Spleen (tissue), 11 donors: Measurements from ENCODE around the gene TFPI. TPM values are rescaled to one million over a fixed set of nuclear protein-coding genes. Genes with fewer than 3 reads are reported as not detected.

ENCODE experiments used
- DNase-seq: peaks from one replicate; pipeline ENCODE4 v3.0.0-alpha.2; 2020
- H3K27ac ChIP-seq, 8 donors: fragments of 200-600 bp; sonication (generic) in 7 of 8; 1 replicate in 4 of 8; 2 replicates in 4 of 8; pipeline versions ENCODE4 v1.5.0 to v1.8.0; 2016 to 2021; ENCODE audit warnings: inconsistent platforms in 4 of 8, mild to moderate bottlenecking in 4 of 8, moderate library complexity in 1 of 8
- H3K27me3 ChIP-seq, 7 donors: fragments of 200-600 bp; sonication (generic) in 6 of 7; replicated peaks in 1 of 7; 1 replicate in 4 of 7; 2 replicates in 3 of 7; pipeline versions ENCODE4 v1.5.0 to v1.8.0; 2016 to 2021; ENCODE audit warnings: inconsistent platforms in 3 of 7, mild to moderate bottlenecking in 1 of 7
- H3K36me3 ChIP-seq, 6 donors: fragments of 200-600 bp; sonication (generic) in 5 of 6; 1 replicate in 4 of 6; 2 replicates in 2 of 6; pipeline versions ENCODE4 v1.5.0 to v1.8.0; 2016 to 2021; ENCODE audit warnings: inconsistent platforms in 2 of 6
- H3K4me1 ChIP-seq, 6 donors: fragments of 200-600 bp; sonication (generic) in 5 of 6; 1 replicate in 3 of 6; 2 replicates in 3 of 6; pipeline versions ENCODE4 v1.5.0 to v1.8.0; 2016 to 2021; ENCODE audit warnings: inconsistent platforms in 3 of 6
- H3K4me3 ChIP-seq, 8 donors: fragments of 200-600 bp; sonication (generic) in 7 of 8; 1 replicate in 4 of 8; 2 replicates in 4 of 8; pipeline versions ENCODE4 v1.5.0 to v1.8.0; 2016 to 2021; ENCODE audit warnings: inconsistent platforms in 4 of 8, mild to moderate bottlenecking in 4 of 8, moderate library complexity in 2 of 8
- H3K9me3 ChIP-seq, 8 donors: fragments of 200-600 bp; sonication (generic) in 7 of 8; 1 replicate in 4 of 8; 2 replicates in 4 of 8; pipeline versions ENCODE4 v1.5.0 to v1.8.0; 2016 to 2021; ENCODE audit warnings: inconsistent platforms in 4 of 8
- POLR2A ChIP-seq, 3 donors: fragments of 450-650 bp; IDR thresholded peaks; one replicate each; pipeline ENCODE4 v1.5.1; 2017; ENCODE audit warnings: antibody characterized with exemption in 3 of 3, mild to moderate bottlenecking in 1 of 3
- POLR2AphosphoS5 ChIP-seq, 3 donors: sonication (generic); formaldehyde crosslinking; IDR thresholded peaks; one replicate each; pipeline ENCODE4 v1.5.1; 2017; ENCODE audit warnings: antibody characterized with exemption in 3 of 3
- WGBS, 5 donors: extraction: QIAGEN DNeasy Blood & Tissue Kit in 3 of 5; methylation state at CpG; one replicate each; pipeline versions ENCODE4 v1.1.5 to v1.1.7; 2013 to 2018; 5-methylcytosine and 5-hydroxymethylcytosine counted together
- intact Hi-C: fragments of 100-400 bp; cut with DNase I; formaldehyde crosslinking; loops from one replicate; pipeline ENCODE4 v1.15.0; 2023; ENCODE audit warnings: low total_unique reads
- polyA plus RNA-seq, 3 donors: library from polyadenylated mRNA; stranded (reverse); fragments of 200-250 nt; gene quantifications; one replicate each; pipeline ENCODE4 v1.2.1, GENCODE V29; 2013
- total RNA-seq, 7 donors: library from RNA; depleted of rRNA in 3 of 7; stranded (reverse); fragments of >200 nt in 3 of 7; fragmentation: NEBNext Ultra II Directional in 4 of 7; extraction: Animal tissue kit (Norgen Biotek cat#: 25700) in 4 of 7; gene quantifications; one replicate each; pipeline versions ENCODE4 v1.1.0 to v1.2.1, GENCODE V29; 2016 to 2021
- TF ChIP-seq, protein P1 (sequence below), 11 experiments: fragments of 200-600 bp in 7 of 11; fragments of 450-650 bp in 4 of 11; sonication (generic) in 4 of 11; IDR thresholded peaks in 8 of 11; conservative IDR thresholded peaks in 3 of 11; 1 replicate in 7 of 11; 2 replicates in 4 of 11; pipeline versions ENCODE4 v1.4.0 to v1.8.0; 2016 to 2021; ENCODE audit warnings: antibody characterized with exemption in 11 of 11, inconsistent platforms in 4 of 11, mild to moderate bottlenecking in 1 of 11
- donor health status: healthy with polysubstance abuse.
- donor health status: DM: no; HTN: no; CAD: no; lungs with moderate emphysema.
- donor health status: DM: no; HTN: no; CAD: no.
- donor health status: Bipolar disorder and iron deficiency.
- donor health status: healthy.
- donor health status: DM: no; HTN: no; CAD: no.
- donor health status: DM: yes; HTN: yes; CAD: no.

TFPI gene
- total and polyA plus RNA-seq, 10 donors: 7.4 to 117 (median 44.8) TPM

DNA sequence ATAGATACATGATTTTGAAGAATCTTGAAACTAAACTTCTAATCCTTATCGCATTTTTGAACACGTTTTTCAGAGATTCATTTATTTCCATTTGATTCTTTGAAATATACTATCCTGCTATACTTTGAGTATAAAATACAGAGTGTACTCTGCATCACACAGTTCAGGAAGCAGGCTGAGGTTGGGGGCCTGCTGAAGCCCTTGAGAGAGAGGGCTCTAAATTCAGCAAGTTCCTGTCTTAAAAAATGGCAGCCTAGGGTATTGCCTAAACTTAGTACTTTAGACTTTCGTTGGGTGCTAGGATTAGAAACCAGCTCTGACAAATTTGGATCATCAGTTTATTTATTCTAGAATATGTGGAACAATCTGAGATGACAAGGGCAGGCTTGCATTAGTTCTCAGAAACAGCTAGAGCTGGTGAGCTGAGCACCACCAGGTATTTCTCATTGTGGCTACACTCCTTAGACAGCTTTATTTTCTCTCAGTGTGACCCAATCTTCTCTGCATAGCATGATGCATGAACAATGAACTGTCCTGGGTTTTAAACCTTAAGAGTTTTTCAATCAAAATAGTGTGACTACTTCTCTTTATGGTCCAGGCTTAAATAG, 49.1 kb downstream of the TFPI start:
- no peak for DNase-seq
- H3K36me3 ChIP-seq: no peaks in the 10 kb centered on the region
- TF ChIP-seq, protein P1, sequence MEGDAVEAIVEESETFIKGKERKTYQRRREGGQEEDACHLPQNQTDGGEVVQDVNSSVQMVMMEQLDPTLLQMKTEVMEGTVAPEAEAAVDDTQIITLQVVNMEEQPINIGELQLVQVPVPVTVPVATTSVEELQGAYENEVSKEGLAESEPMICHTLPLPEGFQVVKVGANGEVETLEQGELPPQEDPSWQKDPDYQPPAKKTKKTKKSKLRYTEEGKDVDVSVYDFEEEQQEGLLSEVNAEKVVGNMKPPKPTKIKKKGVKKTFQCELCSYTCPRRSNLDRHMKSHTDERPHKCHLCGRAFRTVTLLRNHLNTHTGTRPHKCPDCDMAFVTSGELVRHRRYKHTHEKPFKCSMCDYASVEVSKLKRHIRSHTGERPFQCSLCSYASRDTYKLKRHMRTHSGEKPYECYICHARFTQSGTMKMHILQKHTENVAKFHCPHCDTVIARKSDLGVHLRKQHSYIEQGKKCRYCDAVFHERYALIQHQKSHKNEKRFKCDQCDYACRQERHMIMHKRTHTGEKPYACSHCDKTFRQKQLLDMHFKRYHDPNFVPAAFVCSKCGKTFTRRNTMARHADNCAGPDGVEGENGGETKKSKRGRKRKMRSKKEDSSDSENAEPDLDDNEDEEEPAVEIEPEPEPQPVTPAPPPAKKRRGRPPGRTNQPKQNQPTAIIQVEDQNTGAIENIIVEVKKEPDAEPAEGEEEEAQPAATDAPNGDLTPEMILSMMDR (IDR thresholded peaks at IDR 0.05 in 8 of 11, conservative IDR thresholded peaks at IDR 0.05 in 3 of 11): no peak
- TF ChIP-seq POLR2AphosphoS5 (IDR thresholded peaks at IDR 0.05): no peak
- no peak for TF ChIP-seq POLR2A (IDR thresholded peaks at IDR 0.05)
- H3K27ac ChIP-seq: peak overlapping the region in 4 of 8 donors; percentile 20 to 41 (median 31)
- WGBS, 5 donors: 34 to 61% (median 50%) methylated on average over 3 of the region's 3 CpGs
- no peaks in the 10 kb centered on the region for H3K27me3 ChIP-seq
- intact Hi-C loops: no loop called here
- peaks cover 0 to 24% (median 0%) of the 10 kb centered on the region in 6 donors for H3K4me1 ChIP-seq
- H3K4me3 ChIP-seq: no peak overlapping the region
- H3K9me3 ChIP-seq: peaks cover 0 to 21% (median 5%) of the 10 kb centered on the region in 8 donors

DNA sequence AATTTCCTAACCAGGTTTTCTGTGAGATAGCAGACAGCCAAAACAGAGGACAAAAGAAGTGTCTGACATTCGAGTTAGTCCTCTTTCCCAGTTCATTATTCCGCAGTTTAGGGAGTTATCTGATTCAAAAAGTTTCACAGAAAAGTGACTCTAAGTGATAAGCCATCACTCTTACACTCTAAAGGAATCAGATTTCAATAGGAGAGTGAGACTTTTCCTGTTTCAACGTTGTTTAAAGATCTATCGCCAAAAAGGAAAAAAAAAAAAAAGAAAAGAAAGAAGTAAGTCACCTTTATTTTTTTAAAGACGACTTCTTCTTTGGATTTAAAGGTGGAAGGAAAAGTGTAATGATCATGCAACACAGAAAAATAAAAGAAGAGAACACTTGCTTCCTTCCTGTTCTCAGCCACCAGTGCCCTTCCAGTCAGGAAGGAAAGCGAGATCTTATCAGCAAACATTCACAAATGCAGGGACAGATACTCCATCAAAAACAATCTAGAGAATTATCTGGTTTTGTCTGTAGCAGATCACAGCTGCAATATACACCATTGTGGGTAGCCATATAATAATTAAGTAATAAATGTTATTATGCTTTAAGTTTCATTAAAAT, 49.8 kb downstream of the TFPI start:
- Histone ChIP-seq H3K36me3 (no peaks in the 10 kb centered on the region), H3K9me3 (peaks cover 0 to 21% (median 5%) of the 10 kb centered on the region in 8 donors), H3K4me1 (peaks cover 0 to 25% (median 0%) of the 10 kb centered on the region in 6 donors), H3K27ac (peak overlapping the region in 6 of 8 donors; percentile 11 to 43 (median 35)), H3K4me3 (no peak overlapping the region), H3K27me3 (no peaks in the 10 kb centered on the region)
- intact Hi-C loops: no loop called here
- WGBS, 5 donors: 6 to 18% (median 9%) methylated on average over 6 of the region's 6 CpGs
- DNase-seq: no peak
- TF ChIP-seq POLR2A (IDR thresholded peaks at IDR 0.05) (no peak), POLR2AphosphoS5 (IDR thresholded peaks at IDR 0.05) (peak in 1 of 3 donors; percentile 28)
- TF ChIP-seq, protein P1 (IDR thresholded peaks at IDR 0.05 in 8 of 11, conservative IDR thresholded peaks at IDR 0.05 in 3 of 11): no peak

DNA sequence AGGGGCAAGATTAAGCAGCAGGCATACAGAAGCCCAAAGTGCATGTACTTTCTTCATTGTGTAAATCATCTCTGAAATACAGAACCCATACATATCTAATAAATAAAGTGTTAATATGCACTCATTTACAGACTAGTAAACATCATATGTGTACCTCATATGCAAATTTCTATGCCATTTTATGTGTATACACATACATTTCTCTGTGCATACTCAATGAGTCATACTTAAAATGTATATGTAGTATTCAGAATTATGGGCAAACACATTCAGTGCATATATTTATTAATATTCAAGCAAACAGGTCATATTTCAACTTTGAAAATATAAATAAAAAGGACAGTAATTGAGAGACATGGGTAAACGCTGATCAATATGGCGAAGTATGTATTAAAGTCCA, 50.5 kb downstream of the TFPI start:
- 66 to 91% (median 72%) methylated on average over 2 of the region's 2 CpGs for WGBS, 5 donors
- H3K4me3 ChIP-seq: no peak overlapping the region
- peaks cover 0 to 17% (median 5%) of the 10 kb centered on the region in 8 donors for H3K9me3 ChIP-seq
- no peak for DNase-seq
- no peaks in the 10 kb centered on the region for H3K27me3 ChIP-seq
- intact Hi-C loops: no loop called here
- H3K4me1 ChIP-seq: peaks cover 0 to 25% (median 0%) of the 10 kb centered on the region in 6 donors
- peak overlapping the region in 5 of 8 donors; percentile 20 to 43 (median 35) for H3K27ac ChIP-seq
- H3K36me3 ChIP-seq: no peaks in the 10 kb centered on the region
- TF ChIP-seq POLR2AphosphoS5 (IDR thresholded peaks at IDR 0.05) (no peak), POLR2A (IDR thresholded peaks at IDR 0.05) (no peak)
- TF ChIP-seq, protein P1 (IDR thresholded peaks at IDR 0.05 in 8 of 11, conservative IDR thresholded peaks at IDR 0.05 in 3 of 11): no peak

DNA sequence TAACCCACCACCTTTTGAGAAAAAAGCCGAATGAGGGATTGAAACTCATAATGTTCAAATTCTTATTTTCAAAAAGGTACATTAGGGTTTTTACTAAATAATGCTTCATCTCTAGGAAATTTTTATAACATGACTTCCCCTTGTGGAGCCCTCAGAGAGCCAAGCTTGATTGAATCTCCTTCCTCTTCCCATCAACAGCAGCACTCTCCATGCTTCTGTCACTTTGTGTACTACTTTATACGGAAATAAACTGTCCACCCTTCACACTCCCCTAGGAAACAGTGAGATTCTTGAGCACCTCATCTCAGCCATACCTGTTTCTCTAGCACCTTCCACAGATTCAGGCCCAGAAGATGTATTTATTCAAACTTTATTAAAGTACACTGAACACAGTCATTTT, 51.8 kb downstream of the TFPI start:
- 66 to 75% (median 67%) methylated on average over 2 of the region's 2 CpGs for WGBS, 5 donors
- no peak overlapping the region for H3K27ac ChIP-seq
- no peak for DNase-seq
- H3K27me3 ChIP-seq: no peaks in the 10 kb centered on the region
- intact Hi-C loops: no loop called here
- H3K4me3 ChIP-seq: no peak overlapping the region
- H3K9me3 ChIP-seq: peaks cover 0 to 6% (median 0%) of the 10 kb centered on the region in 8 donors
- H3K36me3 ChIP-seq: no peaks in the 10 kb centered on the region
- TF ChIP-seq POLR2A (IDR thresholded peaks at IDR 0.05) (no peak), POLR2AphosphoS5 (IDR thresholded peaks at IDR 0.05) (no peak)
- TF ChIP-seq, protein P1 (IDR thresholded peaks at IDR 0.05 in 8 of 11, conservative IDR thresholded peaks at IDR 0.05 in 3 of 11): no peak
- H3K4me1 ChIP-seq: peaks cover 0 to 25% (median 0%) of the 10 kb centered on the region in 6 donors
